ENCODE data around the gene CDPF1.

GRCh38 chr22:46294784-46295183, 44.7 kb upstream of the CDPF1 start:
- TF ChIP-seq CTCF (IDR thresholded peaks at IDR 0.05), result no peak
- no peak for TF ChIP-seq POLR2A (IDR thresholded peaks at IDR 0.05)
- no peak for TF ChIP-seq POLR2AphosphoS5 (IDR thresholded peaks at IDR 0.05)

All from prostate gland (tissue), 2 donors.